ENCODE results near the gene AKT3.

The AKT3 gene

GRCh38 chr1:243667133-243667532 is 182.9 kb downstream of the AKT3 start:
- TF ChIP-seq EGR1 (IDR thresholded peaks at IDR 0.05), result no peak
- no peak for TF ChIP-seq RAD21 (IDR thresholded peaks at IDR 0.05; ENCODE audit: low read depth)
- TF ChIP-seq USF1 (IDR thresholded peaks at IDR 0.05), result no peak
- no peak for TF ChIP-seq ZBTB7A (IDR thresholded peaks at IDR 0.05; ENCODE audit: low read depth)
- TF ChIP-seq FOXM1 (IDR thresholded peaks at IDR 0.05; ENCODE audit: borderline replicate concordance, low read depth), result no peak
- TF ChIP-seq CEBPB (IDR thresholded peaks at IDR 0.05), result no peak
- TF ChIP-seq CREB1 (IDR thresholded peaks at IDR 0.05; ENCODE audit: low read depth), result no peak
- no peak for TF ChIP-seq TCF12 (IDR thresholded peaks at IDR 0.05; ENCODE audit: low read depth)
- no peak for TF ChIP-seq TEAD4 (IDR thresholded peaks at IDR 0.05)
- TF ChIP-seq MAX (IDR thresholded peaks at IDR 0.05), result no peak
- no peak for TF ChIP-seq YY1 (IDR thresholded peaks at IDR 0.05; ENCODE audit: low read depth)
- TF ChIP-seq TAF1 (IDR thresholded peaks at IDR 0.05; ENCODE audit: low read depth), result no peak
- TF ChIP-seq EP300 (IDR thresholded peaks at IDR 0.05; ENCODE audit: borderline replicate concordance), result no peak
- no peak for TF ChIP-seq REST (IDR thresholded peaks at IDR 0.05; ENCODE audit: low read depth)
- no peak for TF ChIP-seq NFIC (IDR thresholded peaks at IDR 0.05)

GRCh38 chr1:243663651-243664050 is 186.4 kb downstream of the AKT3 start:
- no peak for TF ChIP-seq EGR1 (IDR thresholded peaks at IDR 0.05)
- TF ChIP-seq CEBPB (IDR thresholded peaks at IDR 0.05), result no peak

- TF ChIP-seq REST (IDR thresholded peaks at IDR 0.05; ENCODE audit: low read depth), result no peak
- TF ChIP-seq CREB1 (IDR thresholded peaks at IDR 0.05; ENCODE audit: low read depth), result no peak
- no peak for TF ChIP-seq YY1 (IDR thresholded peaks at IDR 0.05; ENCODE audit: low read depth)
- no peak for TF ChIP-seq EGR1 (IDR thresholded peaks at IDR 0.05)
- TF ChIP-seq EP300 (IDR thresholded peaks at IDR 0.05; ENCODE audit: borderline replicate concordance), result no peak
- no peak for TF ChIP-seq RAD21 (IDR thresholded peaks at IDR 0.05; ENCODE audit: low read depth)
- no peak for TF ChIP-seq USF1 (IDR thresholded peaks at IDR 0.05)
- TF ChIP-seq FOXM1 (IDR thresholded peaks at IDR 0.05; ENCODE audit: borderline replicate concordance, low read depth), result no peak
- no peak for TF ChIP-seq ZBTB7A (IDR thresholded peaks at IDR 0.05; ENCODE audit: low read depth)
- no peak for TF ChIP-seq TCF12 (IDR thresholded peaks at IDR 0.05; ENCODE audit: low read depth)
- no peak for TF ChIP-seq NFIC (IDR thresholded peaks at IDR 0.05)
- no peak for TF ChIP-seq MAX (IDR thresholded peaks at IDR 0.05)
- TF ChIP-seq CEBPB (IDR thresholded peaks at IDR 0.05), result no peak
- TF ChIP-seq TAF1 (IDR thresholded peaks at IDR 0.05; ENCODE audit: low read depth), result no peak
- no peak for TF ChIP-seq TEAD4 (IDR thresholded peaks at IDR 0.05)
Measured at GRCh38 chr1:243658594-243659105, 191.4 kb downstream of the AKT3 start.

- no peak for TF ChIP-seq NFIC (IDR thresholded peaks at IDR 0.05)
- TF ChIP-seq FOXM1 (IDR thresholded peaks at IDR 0.05; ENCODE audit: borderline replicate concordance, low read depth), result no peak
- no peak for TF ChIP-seq MAX (IDR thresholded peaks at IDR 0.05)
- no peak for TF ChIP-seq EP300 (IDR thresholded peaks at IDR 0.05; ENCODE audit: borderline replicate concordance)
- TF ChIP-seq CREB1 (IDR thresholded peaks at IDR 0.05; ENCODE audit: low read depth), result no peak
- no peak for TF ChIP-seq TEAD4 (IDR thresholded peaks at IDR 0.05)
- TF ChIP-seq ZBTB7A (IDR thresholded peaks at IDR 0.05; ENCODE audit: low read depth), result no peak
- no peak for TF ChIP-seq TAF1 (IDR thresholded peaks at IDR 0.05; ENCODE audit: low read depth)
- TF ChIP-seq EGR1 (IDR thresholded peaks at IDR 0.05), result no peak
- no peak for TF ChIP-seq YY1 (IDR thresholded peaks at IDR 0.05; ENCODE audit: low read depth)
- TF ChIP-seq TCF12 (IDR thresholded peaks at IDR 0.05; ENCODE audit: low read depth), result no peak
- TF ChIP-seq USF1 (IDR thresholded peaks at IDR 0.05), result no peak
- TF ChIP-seq REST (IDR thresholded peaks at IDR 0.05; ENCODE audit: low read depth), result no peak
- TF ChIP-seq RAD21 (IDR thresholded peaks at IDR 0.05; ENCODE audit: low read depth), result no peak
- no peak for TF ChIP-seq CEBPB (IDR thresholded peaks at IDR 0.05)
Measured at GRCh38 chr1:243657793-243658192, 192.2 kb downstream of the AKT3 start.
